HepG2 (cell line): ENCODE measurements around the gene SH2B2. TPM values are rescaled to one million over a fixed set of nuclear protein-coding genes. Genes with fewer than 3 reads are reported as not detected.

Experiments used
- ATAC-seq: fragments of 200-7000 bp; cut with Tn5 transposase; 3 replicates; pipeline ENCODE4 v1.9.1; 2020; ENCODE audit warnings: mild to moderate bottlenecking, moderate library complexity
- BruUV-seq: library from RNA; stranded (reverse); fragments of 400-500 nt; replicated peaks from 2 replicates; lab custom pipeline; 2021; lab: Mats Ljungman, UMichigan
- CTCF ChIA-PET: fragments of 300-600 bp; formaldehyde crosslinking; extraction: SDS; loops from one replicate; lab custom pipeline; 2021; ENCODE audit warnings: low total read pairs, inconsistent platforms, low intra/inter-chr PET ratio; lab: Yijun Ruan, JAX
- POLR2A ChIA-PET: fragments of 350-600 bp; sonication (Branson Sonifier 250); formaldehyde crosslinking; loops from one replicate; lab custom pipeline; 2020; ENCODE audit warnings: antibody characterized with exemption, inconsistent platforms; lab: Yijun Ruan, JAX
- DNase-seq: peaks from one replicate; pipeline ENCODE4 v3.0.0-alpha.2; 2015; ENCODE audit warnings: low spot score
- FAIRE-seq: peaks from 3 replicates; lab custom pipeline; 2011; peaks lifted over from hg19 to GRCh38; lab: Jason Lieb, UNC
- H2AFZ ChIP-seq: one replicate; pipeline ENCODE4 v1.6.1; 2011; ENCODE audit warnings: low read length, inconsistent platforms
- H3K27ac ChIP-seq: fragments of 300-600 bp; 3 replicates; pipeline ENCODE4 v1.8.0; 2011; ENCODE audit warnings: mixed run types, mild to moderate bottlenecking, mixed read lengths, low read length, inconsistent platforms; ENCODE audit not compliant: insufficient read depth; ENCODE audit errors: extremely low read length
- H3K27me3 ChIP-seq, 2 experiments: fragments of 200-600 bp in 1 of 2; 2 replicates in 1 of 2; 3 replicates in 1 of 2; pipeline versions ENCODE4 v1.6.0 to v1.8.0; 2011; ENCODE audit warnings: low read length in 2 of 2, mild to moderate bottlenecking in 2 of 2, moderate library complexity in 2 of 2, inconsistent platforms in 1 of 2; ENCODE audit not compliant: insufficient read depth in 2 of 2, control insufficient read depth in 1 of 2
- H3K36me3 ChIP-seq, 2 experiments: fragments of 200-600 bp in 1 of 2; replicated peaks in 1 of 2; 2 replicates in 1 of 2; 3 replicates in 1 of 2; pipeline versions ENCODE4 v1.5.1 to v1.8.0; 2011; ENCODE audit warnings: low read length in 2 of 2, inconsistent platforms in 1 of 2; ENCODE audit not compliant: insufficient read depth in 2 of 2, control insufficient read depth in 1 of 2
- H3K4me1 ChIP-seq: 2 replicates; pipeline ENCODE4 v1.5.1; 2012; ENCODE audit warnings: low read length, inconsistent platforms; ENCODE audit not compliant: insufficient read depth
- H3K4me2 ChIP-seq: 2 replicates; pipeline ENCODE4 v1.6.0; 2011; ENCODE audit warnings: low read depth, low read length, inconsistent platforms
- H3K4me3 ChIP-seq, 3 experiments: fragments of 200-600 bp in 1 of 3; sonication (generic), shearing (Covaris generic) in 1 of 3; replicated peaks in 1 of 3; 2 replicates each; pipeline ENCODE4 v1.5.1; 2011 to 2016; ENCODE audit warnings: low read length in 3 of 3, inconsistent platforms in 2 of 3, low read depth in 2 of 3, mild to moderate bottlenecking in 2 of 3, control low read depth in 1 of 3, mixed read lengths in 1 of 3; ENCODE audit not compliant: insufficient read depth in 1 of 3
- H3K79me2 ChIP-seq: one replicate; pipeline ENCODE4 v1.6.1; 2011; ENCODE audit warnings: low read length, inconsistent platforms; ENCODE audit not compliant: insufficient read depth
- H3K9ac ChIP-seq: 2 replicates; pipeline ENCODE4 v1.6.0; 2011; ENCODE audit warnings: mild to moderate bottlenecking, low read depth, low read length, inconsistent platforms; ENCODE audit not compliant: insufficient read depth
- H3K9me3 ChIP-seq: 2 replicates; pipeline ENCODE4 v1.5.1; 2012; ENCODE audit warnings: mild to moderate bottlenecking, low read length
- H4K20me1 ChIP-seq: 2 replicates; pipeline ENCODE4 v1.6.0; 2011; ENCODE audit warnings: inconsistent platforms, mild to moderate bottlenecking, low read length, moderate library complexity; ENCODE audit not compliant: insufficient read depth
- AKAP8 ChIP-seq: sonication (generic); formaldehyde crosslinking; IDR thresholded peaks from 2 replicates; pipeline ENCODE4 v1.5.1; 2020; ENCODE audit warnings: mild to moderate bottlenecking, missing genetic modification reagents
- FOXP1 ChIP-seq, 2 experiments: fragments of 450-650 bp in 1 of 2; IDR thresholded peaks; 2 replicates each; pipeline ENCODE4 v1.6.1; 2017 to 2018; ENCODE audit warnings: antibody characterized with exemption in 1 of 2
- GFI1 ChIP-seq: sonication (generic); formaldehyde crosslinking; IDR thresholded peaks from 2 replicates; pipeline ENCODE4 v1.5.0; 2020; ENCODE audit warnings: missing genetic modification reagents, mild to moderate bottlenecking, borderline replicate concordance
- MAX ChIP-seq: IDR thresholded peaks from 2 replicates; pipeline ENCODE4 v1.6.1; 2012; ENCODE audit warnings: inconsistent platforms
- MLLT10 ChIP-seq: sonication (generic); formaldehyde crosslinking; IDR thresholded peaks from 2 replicates; pipeline ENCODE4 v1.4.0; 2020; ENCODE audit warnings: missing genetic modification reagents
- NFE2L1 ChIP-seq: sonication (generic); formaldehyde crosslinking; IDR thresholded peaks from 2 replicates; pipeline ENCODE4 v1.4.0; 2020; ENCODE audit warnings: missing genetic modification reagents, mild to moderate bottlenecking, borderline replicate concordance
- ZBTB7A ChIP-seq: sonication (generic); formaldehyde crosslinking; IDR thresholded peaks from 2 replicates; pipeline ENCODE4 v1.8.0; 2022; ENCODE audit warnings: mild to moderate bottlenecking, missing genetic modification reagents
- ZNF660 ChIP-seq: sonication (generic); formaldehyde crosslinking; IDR thresholded peaks from 2 replicates; pipeline ENCODE4 v1.5.1; 2020; ENCODE audit warnings: mild to moderate bottlenecking, low read depth, missing genetic modification reagents, borderline replicate concordance
- ZNF816 ChIP-seq: sonication (generic); formaldehyde crosslinking; IDR thresholded peaks from 2 replicates; pipeline ENCODE4 v1.8.0; 2022; ENCODE audit warnings: missing genetic modification reagents, mild to moderate bottlenecking, borderline replicate concordance
- WGBS: methylation state at CpG from one replicate; pipeline ENCODE4 v1.1.6; 2017; ENCODE audit warnings: low lambda C conversion rate; 5-methylcytosine and 5-hydroxymethylcytosine counted together
- in situ Hi-C: cut with HindIII; loops from 2 replicates; pipeline ENCODE4 v1.10.0; 2017; ENCODE audit warnings: low pct_unique_long_range_greater_than_20kb; ENCODE audit not compliant: extremely low pct_ligation_motif_present
- intact Hi-C: fragments of 100-400 bp; cut with micrococcal nuclease; formaldehyde crosslinking; loops from one replicate; pipeline ENCODE4 v1.10.0; 2022; ENCODE audit not compliant: unreplicated experiment
- polyA plus RNA-seq, 8 experiments: library from polyadenylated mRNA; depleted of rRNA in 3 of 8; stranded (reverse) in 7 of 8; unstranded in 1 of 8; fragments of >200 nt; fragmentation: Illumina TruSeq in 4 of 8; extraction: Trizol in 4 of 8; gene quantifications; 2 replicates each; pipeline versions ENCODE4 v1.2.1 to v1.2.3, GENCODE V29; 2011 to 2016; ENCODE audit warnings: low read depth in 4 of 8, missing spikeins in 1 of 8, mixed read lengths in 1 of 8; ENCODE audit not compliant: insufficient read depth in 1 of 8
- total RNA-seq, 5 experiments: library from RNA; depleted of rRNA; stranded (reverse); fragments of >200 nt; fragmentation: Illumina TruSeq; extraction: Trizol; gene quantifications; 2 replicates each; pipeline ENCODE4 v1.2.3, GENCODE V29; 2016; ENCODE audit warnings: low read depth in 1 of 5
- TF ChIP-seq, protein P1 (sequence below): conservative IDR thresholded peaks from 2 replicates; pipeline ENCODE4 v1.6.1; 2018; ENCODE audit warnings: missing genetic modification reagents
- TF ChIP-seq, protein P2 (sequence below): sonication (generic); formaldehyde crosslinking; IDR thresholded peaks from 2 replicates; pipeline ENCODE4 v1.4.0; 2020; ENCODE audit warnings: mild to moderate bottlenecking, missing genetic modification reagents, borderline replicate concordance

Gene SH2B2
- total and polyA plus RNA-seq, 2 of the 13 experiments (the other 11 are each of a cell fraction or from before 2014, with no cell fraction given): 0.46 to 1.3 TPM

DNA sequence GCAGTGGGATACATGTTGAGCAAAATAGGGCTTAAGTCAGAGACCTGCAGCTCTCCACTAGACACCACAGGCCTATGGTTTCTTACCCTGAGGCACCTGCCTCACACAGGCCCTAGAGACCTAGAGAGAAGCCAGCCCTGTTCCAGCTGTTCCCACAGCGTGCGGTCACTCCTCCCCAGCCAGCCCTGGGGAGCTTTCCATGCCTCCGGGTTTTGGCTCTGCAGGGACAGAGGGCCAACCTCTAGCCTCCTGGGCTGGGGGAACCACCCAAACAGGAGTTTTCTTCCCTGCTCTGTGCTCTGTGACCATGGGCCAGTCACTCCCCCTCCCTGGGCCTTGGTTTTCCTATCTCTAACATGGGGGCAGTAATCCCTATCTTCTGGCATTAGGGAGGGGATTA lies 33.0 kb downstream of the SH2B2 start:
- no peaks in the 10 kb centered on the region for H3K27me3 ChIP-seq
- in situ Hi-C loops: no loop called here
- ChIA-PET CTCF (no interaction called here), POLR2A (no interaction called here)
- no peaks in the 10 kb centered on the region for H3K36me3 ChIP-seq
- TF ChIP-seq GFI1 (CRISPR knock-in tag): no peak
- no peak for TF ChIP-seq NFE2L1
- no peak for TF ChIP-seq AKAP8
- no peak for TF ChIP-seq MLLT10 (CRISPR knock-in tag)
- TF ChIP-seq ZNF816 (CRISPR knock-in tag): no peak
- TF ChIP-seq ZBTB7A (CRISPR knock-in tag): no peak
- TF ChIP-seq ZNF660 (CRISPR knock-in tag): no peak
- no peak for TF ChIP-seq FOXP1 (IDR thresholded peaks at IDR 0.05)
- TF ChIP-seq FOXP1 (CRISPR knock-in tag; IDR thresholded peaks at IDR 0.05): no peak
- no peak overlapping the region for H3K27ac ChIP-seq
- no peak overlapping the region for H3K4me3 ChIP-seq
- ATAC-seq: no peak
- no TSS peak for BruUV-seq
- H3K9me3 ChIP-seq: no peaks in the 10 kb centered on the region
- no peak for DNase-seq
- no peak overlapping the region for H3K4me2 ChIP-seq
- WGBS: 60% methylated on average over 1 of the region's 3 CpGs
- no peaks in the 10 kb centered on the region for H3K4me1 ChIP-seq
- H3K9ac ChIP-seq: no peak overlapping the region
- intact Hi-C loops: no loop called here
- no peaks in the 10 kb centered on the region for H4K20me1 ChIP-seq
- no peak for FAIRE-seq
- no peak overlapping the region for H2AFZ ChIP-seq
- H3K79me2 ChIP-seq: no peaks in the 10 kb centered on the region

DNA sequence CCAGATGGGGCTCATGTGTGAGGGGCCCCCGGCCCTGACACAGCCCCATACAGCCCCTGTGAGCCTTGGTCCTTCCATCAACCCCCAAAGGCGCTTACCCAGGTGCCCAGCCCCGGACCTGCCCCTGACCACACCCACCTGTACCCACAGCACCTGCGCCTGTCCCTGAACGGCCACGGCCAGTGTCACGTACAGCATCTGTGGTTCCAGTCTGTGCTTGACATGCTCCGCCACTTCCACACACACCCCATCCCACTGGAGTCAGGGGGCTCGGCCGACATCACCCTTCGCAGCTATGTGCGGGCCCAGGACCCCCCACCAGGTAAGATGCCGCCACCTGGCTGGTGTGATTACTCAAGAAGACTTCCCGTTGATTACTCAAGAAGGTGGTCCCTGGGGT lies 33.5 kb downstream of the SH2B2 start:
- Histone ChIP-seq H3K4me2 (no peak overlapping the region), H3K27ac (no peak overlapping the region), H3K9me3 (no peaks in the 10 kb centered on the region), H3K4me3 (no peak overlapping the region), H3K36me3 (no peaks in the 10 kb centered on the region), H3K9ac (no peak overlapping the region), H2AFZ (no peak overlapping the region), H3K4me1 (no peaks in the 10 kb centered on the region), H4K20me1 (no peaks in the 10 kb centered on the region), H3K27me3 (no peaks in the 10 kb centered on the region), H3K79me2 (no peaks in the 10 kb centered on the region)
- 88% methylated on average over 11 of the region's 14 CpGs for WGBS
- no peak for ATAC-seq
- ChIA-PET CTCF (no interaction called here), POLR2A (no interaction called here)
- in situ Hi-C loops: no loop called here
- no TSS peak for BruUV-seq
- TF ChIP-seq, protein P1, sequence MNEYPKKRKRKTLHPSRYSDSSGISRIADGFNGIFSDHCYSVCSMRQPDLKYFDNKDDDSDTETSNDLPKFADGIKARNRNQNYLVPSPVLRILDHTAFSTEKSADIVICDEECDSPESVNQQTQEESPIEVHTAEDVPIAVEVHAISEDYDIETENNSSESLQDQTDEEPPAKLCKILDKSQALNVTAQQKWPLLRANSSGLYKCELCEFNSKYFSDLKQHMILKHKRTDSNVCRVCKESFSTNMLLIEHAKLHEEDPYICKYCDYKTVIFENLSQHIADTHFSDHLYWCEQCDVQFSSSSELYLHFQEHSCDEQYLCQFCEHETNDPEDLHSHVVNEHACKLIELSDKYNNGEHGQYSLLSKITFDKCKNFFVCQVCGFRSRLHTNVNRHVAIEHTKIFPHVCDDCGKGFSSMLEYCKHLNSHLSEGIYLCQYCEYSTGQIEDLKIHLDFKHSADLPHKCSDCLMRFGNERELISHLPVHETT (CRISPR knock-in tag): no peak
- TF ChIP-seq, protein P2, sequence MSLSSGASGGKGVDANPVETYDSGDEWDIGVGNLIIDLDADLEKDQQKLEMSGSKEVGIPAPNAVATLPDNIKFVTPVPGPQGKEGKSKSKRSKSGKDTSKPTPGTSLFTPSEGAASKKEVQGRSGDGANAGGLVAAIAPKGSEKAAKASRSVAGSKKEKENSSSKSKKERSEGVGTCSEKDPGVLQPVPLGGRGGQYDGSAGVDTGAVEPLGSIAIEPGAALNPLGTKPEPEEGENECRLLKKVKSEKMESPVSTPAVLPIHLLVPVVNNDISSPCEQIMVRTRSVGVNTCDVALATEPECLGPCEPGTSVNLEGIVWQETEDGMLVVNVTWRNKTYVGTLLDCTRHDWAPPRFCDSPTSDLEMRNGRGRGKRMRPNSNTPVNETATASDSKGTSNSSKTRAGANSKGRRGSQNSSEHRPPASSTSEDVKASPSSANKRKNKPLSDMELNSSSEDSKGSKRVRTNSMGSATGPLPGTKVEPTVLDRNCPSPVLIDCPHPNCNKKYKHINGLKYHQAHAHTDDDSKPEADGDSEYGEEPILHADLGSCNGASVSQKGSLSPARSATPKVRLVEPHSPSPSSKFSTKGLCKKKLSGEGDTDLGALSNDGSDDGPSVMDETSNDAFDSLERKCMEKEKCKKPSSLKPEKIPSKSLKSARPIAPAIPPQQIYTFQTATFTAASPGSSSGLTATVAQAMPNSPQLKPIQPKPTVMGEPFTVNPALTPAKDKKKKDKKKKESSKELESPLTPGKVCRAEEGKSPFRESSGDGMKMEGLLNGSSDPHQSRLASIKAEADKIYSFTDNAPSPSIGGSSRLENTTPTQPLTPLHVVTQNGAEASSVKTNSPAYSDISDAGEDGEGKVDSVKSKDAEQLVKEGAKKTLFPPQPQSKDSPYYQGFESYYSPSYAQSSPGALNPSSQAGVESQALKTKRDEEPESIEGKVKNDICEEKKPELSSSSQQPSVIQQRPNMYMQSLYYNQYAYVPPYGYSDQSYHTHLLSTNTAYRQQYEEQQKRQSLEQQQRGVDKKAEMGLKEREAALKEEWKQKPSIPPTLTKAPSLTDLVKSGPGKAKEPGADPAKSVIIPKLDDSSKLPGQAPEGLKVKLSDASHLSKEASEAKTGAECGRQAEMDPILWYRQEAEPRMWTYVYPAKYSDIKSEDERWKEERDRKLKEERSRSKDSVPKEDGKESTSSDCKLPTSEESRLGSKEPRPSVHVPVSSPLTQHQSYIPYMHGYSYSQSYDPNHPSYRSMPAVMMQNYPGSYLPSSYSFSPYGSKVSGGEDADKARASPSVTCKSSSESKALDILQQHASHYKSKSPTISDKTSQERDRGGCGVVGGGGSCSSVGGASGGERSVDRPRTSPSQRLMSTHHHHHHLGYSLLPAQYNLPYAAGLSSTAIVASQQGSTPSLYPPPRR (CRISPR knock-in tag): no peak
- TF ChIP-seq MAX: no peak
- FAIRE-seq: no peak
- intact Hi-C loops: no loop called here
- no peak for DNase-seq
